ENCODE data around the gene CHTOP. TPM values are rescaled to one million over a fixed set of nuclear protein-coding genes. Genes with fewer than 3 reads are reported as not detected.
"Not testable (repeated sequence)": the region's sequence is repeated elsewhere in the genome, so short reads cannot be mapped to it uniquely, and the experiment has no call there.

Gene CHTOP
- total RNA-seq, 1 donor from 2014 or later = 67.3 TPM

DNA sequence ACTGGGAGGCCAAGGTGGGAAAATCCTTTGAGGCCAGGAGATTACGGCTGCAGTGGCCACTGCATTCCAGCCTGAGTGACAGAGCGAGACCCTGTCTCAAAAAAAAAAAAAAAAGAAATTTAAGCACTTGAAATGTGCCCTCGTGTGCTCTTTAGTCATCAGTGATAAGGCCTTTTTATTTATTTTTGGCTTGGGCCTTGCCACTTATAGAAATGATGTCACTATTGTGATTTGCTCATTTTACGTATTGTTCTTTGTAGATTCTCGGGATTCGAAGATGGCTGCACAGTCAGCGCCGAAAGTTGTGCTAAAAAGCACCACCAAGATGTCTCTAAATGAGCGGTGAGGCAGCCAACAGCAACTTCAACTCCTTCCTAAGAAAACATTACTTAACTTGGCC lies 2.4 kb downstream of the CHTOP start:
- Histone ChIP-seq H3K36me3 (peaks cover 0 to 52% of the 10 kb centered on the region in 2 donors), H3K4me1 (peaks cover 52% of the 10 kb centered on the region), H3K4me3 (no peak overlapping the region), H3K27me3 (no peaks in the 10 kb centered on the region), H3K27ac (no peak overlapping the region), H3K9me3 (no peaks in the 10 kb centered on the region)
- intact Hi-C loops (cut with DNase I) = no loop called here
- no peak for DNase-seq (ENCODE audit: extremely low spot score in 2 of 2)
- TF ChIP-seq, protein P1, sequence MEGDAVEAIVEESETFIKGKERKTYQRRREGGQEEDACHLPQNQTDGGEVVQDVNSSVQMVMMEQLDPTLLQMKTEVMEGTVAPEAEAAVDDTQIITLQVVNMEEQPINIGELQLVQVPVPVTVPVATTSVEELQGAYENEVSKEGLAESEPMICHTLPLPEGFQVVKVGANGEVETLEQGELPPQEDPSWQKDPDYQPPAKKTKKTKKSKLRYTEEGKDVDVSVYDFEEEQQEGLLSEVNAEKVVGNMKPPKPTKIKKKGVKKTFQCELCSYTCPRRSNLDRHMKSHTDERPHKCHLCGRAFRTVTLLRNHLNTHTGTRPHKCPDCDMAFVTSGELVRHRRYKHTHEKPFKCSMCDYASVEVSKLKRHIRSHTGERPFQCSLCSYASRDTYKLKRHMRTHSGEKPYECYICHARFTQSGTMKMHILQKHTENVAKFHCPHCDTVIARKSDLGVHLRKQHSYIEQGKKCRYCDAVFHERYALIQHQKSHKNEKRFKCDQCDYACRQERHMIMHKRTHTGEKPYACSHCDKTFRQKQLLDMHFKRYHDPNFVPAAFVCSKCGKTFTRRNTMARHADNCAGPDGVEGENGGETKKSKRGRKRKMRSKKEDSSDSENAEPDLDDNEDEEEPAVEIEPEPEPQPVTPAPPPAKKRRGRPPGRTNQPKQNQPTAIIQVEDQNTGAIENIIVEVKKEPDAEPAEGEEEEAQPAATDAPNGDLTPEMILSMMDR (IDR thresholded peaks at IDR 0.05) = no peak
- TF ChIP-seq POLR2AphosphoS5 (IDR thresholded peaks at IDR 0.05; ENCODE audit: insufficient read depth in 1 of 2, low read depth in 1 of 2) = no peak
- TF ChIP-seq POLR2A (IDR thresholded peaks at IDR 0.05) = no peak

DNA sequence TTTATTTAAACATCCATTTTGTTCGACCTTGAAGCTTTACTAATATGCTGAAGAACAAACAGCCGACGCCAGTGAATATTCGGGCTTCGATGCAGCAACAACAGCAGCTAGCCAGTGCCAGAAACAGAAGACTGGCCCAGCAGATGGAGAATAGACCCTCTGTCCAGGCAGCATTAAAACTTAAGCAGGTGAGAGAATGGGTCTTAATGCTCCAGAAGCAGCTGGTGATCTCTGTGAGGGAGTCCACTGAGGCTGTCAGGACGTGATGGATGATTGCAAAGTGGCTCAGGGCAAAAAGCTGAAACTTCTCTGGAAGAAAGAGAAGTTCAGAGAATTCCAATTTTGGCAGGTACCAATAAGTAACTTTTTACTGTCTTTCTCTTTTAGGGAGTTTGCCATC lies 4.4 kb downstream of the CHTOP start:
- intact Hi-C loops (cut with DNase I) = no loop called here
- TF ChIP-seq, protein P1 (IDR thresholded peaks at IDR 0.05) = no peak
- TF ChIP-seq POLR2A (IDR thresholded peaks at IDR 0.05) (no peak), POLR2AphosphoS5 (IDR thresholded peaks at IDR 0.05; ENCODE audit: insufficient read depth in 1 of 2, low read depth in 1 of 2) (no peak)
- H3K36me3 ChIP-seq = peaks cover 0 to 72% of the 10 kb centered on the region in 2 donors
- no peak overlapping the region for H3K27ac ChIP-seq
- no peak for DNase-seq (ENCODE audit: extremely low spot score in 2 of 2)
- no peaks in the 10 kb centered on the region for H3K9me3 ChIP-seq
- no peak overlapping the region for H3K4me3 ChIP-seq
- H3K4me1 ChIP-seq = peaks cover 56% of the 10 kb centered on the region
- H3K27me3 ChIP-seq = no peaks in the 10 kb centered on the region

DNA sequence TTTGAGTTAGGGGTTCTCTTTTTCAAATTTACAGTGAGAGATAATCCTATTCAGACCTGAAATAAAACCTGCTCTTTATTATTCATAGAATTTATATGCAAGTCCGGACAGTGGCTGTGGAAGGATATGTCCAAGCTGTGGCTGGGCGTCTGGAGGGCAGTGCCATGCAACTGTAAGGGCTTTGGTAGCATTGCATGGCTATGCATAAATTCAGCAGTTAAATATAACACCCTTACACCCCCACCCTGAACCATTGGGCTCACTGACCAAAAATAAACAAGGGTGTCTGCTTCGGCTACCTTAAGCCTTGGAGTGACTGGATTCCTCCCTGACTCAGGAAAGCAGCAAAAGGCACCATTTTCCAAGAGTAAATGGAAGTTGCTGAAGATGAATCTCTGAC lies 5.4 kb downstream of the CHTOP start:
- Histone ChIP-seq H3K4me1 (peaks cover 59% of the 10 kb centered on the region), H3K36me3 (peaks cover 0 to 81% of the 10 kb centered on the region in 2 donors)
- intact Hi-C loops (cut with DNase I) = no loop called here

DNA sequence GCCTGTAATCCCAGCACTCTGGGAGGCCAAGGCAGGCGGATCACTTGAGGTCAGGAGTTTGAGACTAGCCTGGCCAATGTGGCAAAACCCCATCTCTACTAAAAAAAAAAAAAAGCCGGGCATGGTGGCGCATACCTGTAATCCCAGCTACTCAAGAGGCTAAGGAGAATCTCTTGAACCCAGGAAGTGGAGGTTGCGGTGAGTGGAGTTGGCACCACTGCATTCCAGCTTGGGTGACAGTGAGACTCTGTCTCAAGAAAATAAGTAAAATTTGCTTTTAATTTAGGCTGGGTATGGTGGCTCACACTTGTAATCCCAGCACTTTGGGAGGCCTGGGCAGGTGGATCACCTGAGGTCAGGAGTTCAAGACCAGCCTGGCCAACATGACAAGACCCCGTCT lies 6.3 kb downstream of the CHTOP start:
- H3K9me3 ChIP-seq; H3K4me3 ChIP-seq; H3K27ac ChIP-seq; H3K27me3 ChIP-seq; DNase-seq (ENCODE audit: extremely low spot score in 2 of 2); intact Hi-C loops (cut with DNase I): not testable (repeated sequence)
- peaks cover 53% of the 10 kb centered on the region for H3K4me1 ChIP-seq
- peaks cover 0 to 90% of the 10 kb centered on the region in 2 donors for H3K36me3 ChIP-seq

More for the DNA sequence above, 5.4 kb downstream of the CHTOP start:
- TF ChIP-seq POLR2A (IDR thresholded peaks at IDR 0.05) = no peak
- TF ChIP-seq POLR2AphosphoS5 (IDR thresholded peaks at IDR 0.05; ENCODE audit: insufficient read depth in 1 of 2, low read depth in 1 of 2) = no peak
- no peak for DNase-seq (ENCODE audit: extremely low spot score in 2 of 2)
- no peaks in the 10 kb centered on the region for H3K9me3 ChIP-seq
- no peaks in the 10 kb centered on the region for H3K27me3 ChIP-seq
- no peak overlapping the region for H3K4me3 ChIP-seq
- H3K27ac ChIP-seq = no peak overlapping the region

DNA sequence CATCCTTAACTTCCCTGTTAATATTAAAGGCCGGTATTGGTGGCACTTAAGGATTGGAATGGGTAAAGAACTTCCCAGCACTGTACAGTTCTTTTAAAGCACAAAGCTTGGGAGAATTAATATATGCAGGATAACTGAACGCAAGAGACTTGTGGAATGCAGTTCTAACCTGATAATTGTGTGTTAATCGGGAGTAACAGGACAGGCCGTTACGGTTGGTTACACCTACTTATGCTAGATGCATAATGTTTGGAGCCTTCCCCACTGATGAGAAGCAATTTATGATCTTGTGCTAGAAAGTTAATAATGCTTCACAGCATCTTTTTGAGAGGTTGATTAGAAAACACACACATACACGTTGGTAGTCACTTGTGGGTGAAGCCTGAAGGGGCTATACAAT lies 7.0 kb downstream of the CHTOP start:
- DNase-seq (ENCODE audit: extremely low spot score in 2 of 2) = no peak
- intact Hi-C loops (cut with DNase I) = no loop called here
- no peak overlapping the region for H3K4me3 ChIP-seq
- H3K9me3 ChIP-seq = no peaks in the 10 kb centered on the region
- no peak overlapping the region for H3K27ac ChIP-seq
- peaks cover 46% of the 10 kb centered on the region for H3K4me1 ChIP-seq
- peaks cover 0 to 97% of the 10 kb centered on the region in 2 donors for H3K36me3 ChIP-seq
- TF ChIP-seq POLR2A (IDR thresholded peaks at IDR 0.05) (no peak), POLR2AphosphoS5 (IDR thresholded peaks at IDR 0.05; ENCODE audit: insufficient read depth in 1 of 2, low read depth in 1 of 2) (no peak)
- TF ChIP-seq, protein P1 (IDR thresholded peaks at IDR 0.05) = no peak
- no peaks in the 10 kb centered on the region for H3K27me3 ChIP-seq

DNA sequence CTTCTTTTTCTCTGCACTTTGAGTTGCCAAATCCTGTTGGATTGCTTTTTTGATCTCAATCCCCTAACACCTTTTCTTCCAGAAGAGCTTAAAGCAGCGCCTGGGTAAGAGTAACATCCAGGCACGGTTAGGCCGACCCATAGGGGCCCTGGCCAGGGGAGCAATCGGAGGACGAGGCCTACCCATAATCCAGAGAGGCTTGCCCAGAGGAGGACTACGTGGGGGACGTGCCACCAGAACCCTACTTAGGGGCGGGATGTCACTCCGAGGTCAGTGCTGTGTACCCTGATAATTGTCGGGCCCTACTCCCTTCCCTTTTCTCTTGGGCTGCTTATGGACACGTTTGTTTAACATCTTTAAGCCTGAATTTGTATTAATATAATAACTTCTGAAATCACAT lies 8.3 kb downstream of the CHTOP start:
- no peaks in the 10 kb centered on the region for H3K27me3 ChIP-seq
- H3K27ac ChIP-seq = no peak overlapping the region
- no peaks in the 10 kb centered on the region for H3K9me3 ChIP-seq
- TF ChIP-seq POLR2A (IDR thresholded peaks at IDR 0.05) (no peak), POLR2AphosphoS5 (IDR thresholded peaks at IDR 0.05; ENCODE audit: insufficient read depth in 1 of 2, low read depth in 1 of 2) (no peak)
- TF ChIP-seq, protein P1 (IDR thresholded peaks at IDR 0.05) = no peak
- no peak overlapping the region for H3K4me3 ChIP-seq
- H3K4me1 ChIP-seq = peaks cover 34% of the 10 kb centered on the region
- intact Hi-C loops (cut with DNase I) = no loop called here
- DNase-seq (ENCODE audit: extremely low spot score in 2 of 2) = no peak
- H3K36me3 ChIP-seq = peaks cover 0 to 95% of the 10 kb centered on the region in 2 donors
